ENCODE results near the gene HSPB6.

The HSPB6 gene

GRCh38 chr19:35745328-35746086 lies 11.3 kb downstream of the HSPB6 start, which contains the start of the genes PSENEN and U2AF1L4:
PSENEN (plus strand) TSS chr19:35745651; CDS start chr19:35745931, 280 bp downstream.
U2AF1L4 (minus strand) TSS chr19:35745418; CDS start chr19:35745391, 27 bp downstream.
- TF ChIP-seq EZH2 (IDR thresholded peaks at IDR 0.05; ENCODE audit: borderline replicate concordance, low read depth, low read length, severe bottlenecking) (no peak), CTCF (IDR thresholded peaks at IDR 0.05; ENCODE audit: borderline replicate concordance, extremely low read depth, low read length, poor library complexity, severe bottlenecking) (no peak)
- no peaks in the 10 kb centered on the region for H3K9me3 ChIP-seq (ENCODE audit: insufficient read depth, low read length, severe bottlenecking)
- ATAC-seq (ENCODE audit: insufficient read depth, low read depth) (peak; percentile 55), DNase-seq (peak; percentile 99)
- peak within 1 kb of the TSS; percentile 85 for H2AFZ ChIP-seq (ENCODE audit: low read depth, low read length)
- peak within 1 kb of the TSS; percentile 97 for H3K27ac ChIP-seq (ENCODE audit: low read length)
- peaks cover 76% of the 10 kb centered on the region for H3K4me1 ChIP-seq (ENCODE audit: insufficient read depth, low read length)
- H4K20me1 ChIP-seq (ENCODE audit: insufficient read depth, low read length) = 0 out of 2 replicates have a peak, but pooled peaks cover 3% of the 10 kb centered on the region
- peak within 1 kb of the TSS; percentile 94 for H3K9ac ChIP-seq (ENCODE audit: low read depth, low read length)
- peak within 1 kb of the TSS; percentile 64 to 86 for H3K4me3 ChIP-seq (ENCODE audit: low read depth in 1 of 2, low read length in 2 of 2)
- H3K36me3 ChIP-seq (ENCODE audit: insufficient read depth, low read length) = peaks cover 11% of the 10 kb centered on the region
- H3K79me2 ChIP-seq (ENCODE audit: insufficient read depth, low read length) = peaks cover 43% of the 10 kb centered on the region
- H3K27me3 ChIP-seq (ENCODE audit: insufficient read depth, low read length, poor library complexity) = no peaks in the 10 kb centered on the region
- H3K4me2 ChIP-seq (ENCODE audit: insufficient read depth, low read length) = peak within 1 kb of the TSS; percentile 99

DNA sequence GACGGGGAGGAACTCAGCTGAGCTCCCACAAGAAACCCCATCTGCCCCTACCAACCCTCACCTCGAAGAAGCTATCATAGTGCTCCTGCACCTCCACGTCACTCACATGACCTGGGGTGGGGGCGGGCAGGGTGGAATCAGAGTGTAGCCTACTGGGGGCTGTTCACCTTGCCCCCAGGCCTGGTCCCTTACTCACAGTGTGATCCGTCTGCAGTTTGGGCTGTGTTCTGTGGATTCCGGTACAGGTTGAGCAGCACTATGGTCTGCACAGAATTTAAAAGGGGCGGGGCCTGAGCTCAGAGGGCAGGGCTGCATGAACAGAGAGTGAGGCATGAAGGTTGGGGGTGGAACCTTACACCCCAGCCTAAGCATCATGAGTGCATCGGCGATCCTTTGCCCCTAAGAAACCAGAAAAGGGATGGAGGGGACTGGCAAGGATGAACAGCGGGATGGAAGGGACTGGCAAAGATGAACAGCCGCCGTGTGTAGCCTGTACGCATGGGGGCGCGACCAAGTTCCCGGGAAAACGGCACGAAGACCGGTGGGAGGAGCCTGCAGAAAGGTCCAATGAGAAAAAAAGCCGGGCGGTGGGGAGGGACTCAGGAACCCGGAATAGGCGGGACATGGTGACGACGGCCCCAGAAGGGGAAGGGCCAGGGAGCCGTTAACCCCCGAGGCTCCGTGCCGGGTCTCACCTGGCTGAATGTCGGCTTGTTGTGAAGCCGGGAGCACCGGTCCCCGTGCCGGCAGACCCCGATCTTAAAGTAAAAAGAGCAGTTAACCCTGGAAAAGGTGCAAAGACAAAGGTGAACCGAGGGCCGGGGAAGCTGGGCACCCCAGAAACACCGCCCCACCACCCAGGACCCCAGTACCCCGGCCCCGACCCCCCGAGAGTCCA lies 12.2 kb downstream of the HSPB6 start:
- Histone ChIP-seq H3K4me1 (ENCODE audit: insufficient read depth, low read length) (peaks cover 76% of the 10 kb centered on the region), H3K79me2 (ENCODE audit: insufficient read depth, low read length) (peaks cover 38% of the 10 kb centered on the region), H3K27me3 (ENCODE audit: insufficient read depth, low read length, poor library complexity) (no peaks in the 10 kb centered on the region), H2AFZ (ENCODE audit: low read depth, low read length) (peak overlapping the region; percentile 85), H3K36me3 (ENCODE audit: insufficient read depth, low read length) (peaks cover 11% of the 10 kb centered on the region), H3K9me3 (ENCODE audit: insufficient read depth, low read length, severe bottlenecking) (no peaks in the 10 kb centered on the region), H3K4me2 (ENCODE audit: insufficient read depth, low read length) (peak overlapping the region; percentile 99), H3K27ac (ENCODE audit: low read length) (peak overlapping the region; percentile 97), H4K20me1 (ENCODE audit: insufficient read depth, low read length) (no peaks in the 10 kb centered on the region), H3K9ac (ENCODE audit: low read depth, low read length) (peak overlapping the region; percentile 94), H3K4me3 (ENCODE audit: low read depth in 1 of 2, low read length in 2 of 2) (peak overlapping the region; percentile 64 to 86)
- no peak for TF ChIP-seq EZH2 (IDR thresholded peaks at IDR 0.05; ENCODE audit: borderline replicate concordance, low read depth, low read length, severe bottlenecking)
- TF ChIP-seq CTCF (IDR thresholded peaks at IDR 0.05; ENCODE audit: borderline replicate concordance, extremely low read depth, low read length, poor library complexity, severe bottlenecking) = peak; percentile 65
- peak; percentile 47 for ATAC-seq (ENCODE audit: insufficient read depth, low read depth)
- peak; percentile 96 for DNase-seq

- Histone ChIP-seq H3K9ac (ENCODE audit: low read depth, low read length) (peak overlapping the region; percentile 94), H3K4me2 (ENCODE audit: insufficient read depth, low read length) (peak overlapping the region; percentile 99), H2AFZ (ENCODE audit: low read depth, low read length) (no peak overlapping the region), H3K27ac (ENCODE audit: low read length) (peak overlapping the region; percentile 97), H3K4me3 (ENCODE audit: low read depth in 1 of 2, low read length in 2 of 2) (peak overlapping the region in 1 of 2 experiments; percentile 64; a peak in 2 of 4 replicates), H4K20me1 (ENCODE audit: insufficient read depth, low read length) (no peaks in the 10 kb centered on the region), H3K27me3 (ENCODE audit: insufficient read depth, low read length, poor library complexity) (no peaks in the 10 kb centered on the region), H3K79me2 (ENCODE audit: insufficient read depth, low read length) (peaks cover 32% of the 10 kb centered on the region), H3K4me1 (ENCODE audit: insufficient read depth, low read length) (peaks cover 74% of the 10 kb centered on the region), H3K36me3 (ENCODE audit: insufficient read depth, low read length) (peaks cover 18% of the 10 kb centered on the region), H3K9me3 (ENCODE audit: insufficient read depth, low read length, severe bottlenecking) (no peaks in the 10 kb centered on the region)
- ATAC-seq (ENCODE audit: insufficient read depth, low read depth) (no peak), DNase-seq (no peak)
- no peak for TF ChIP-seq EZH2 (IDR thresholded peaks at IDR 0.05; ENCODE audit: borderline replicate concordance, low read depth, low read length, severe bottlenecking)
These were observed 13.0 kb downstream of the HSPB6 start for GRCh38 chr19:35743640-35744429.

All from DND-41 (cell line).